ENCODE results near the gene PNPLA6.

The PNPLA6 gene

DNA sequence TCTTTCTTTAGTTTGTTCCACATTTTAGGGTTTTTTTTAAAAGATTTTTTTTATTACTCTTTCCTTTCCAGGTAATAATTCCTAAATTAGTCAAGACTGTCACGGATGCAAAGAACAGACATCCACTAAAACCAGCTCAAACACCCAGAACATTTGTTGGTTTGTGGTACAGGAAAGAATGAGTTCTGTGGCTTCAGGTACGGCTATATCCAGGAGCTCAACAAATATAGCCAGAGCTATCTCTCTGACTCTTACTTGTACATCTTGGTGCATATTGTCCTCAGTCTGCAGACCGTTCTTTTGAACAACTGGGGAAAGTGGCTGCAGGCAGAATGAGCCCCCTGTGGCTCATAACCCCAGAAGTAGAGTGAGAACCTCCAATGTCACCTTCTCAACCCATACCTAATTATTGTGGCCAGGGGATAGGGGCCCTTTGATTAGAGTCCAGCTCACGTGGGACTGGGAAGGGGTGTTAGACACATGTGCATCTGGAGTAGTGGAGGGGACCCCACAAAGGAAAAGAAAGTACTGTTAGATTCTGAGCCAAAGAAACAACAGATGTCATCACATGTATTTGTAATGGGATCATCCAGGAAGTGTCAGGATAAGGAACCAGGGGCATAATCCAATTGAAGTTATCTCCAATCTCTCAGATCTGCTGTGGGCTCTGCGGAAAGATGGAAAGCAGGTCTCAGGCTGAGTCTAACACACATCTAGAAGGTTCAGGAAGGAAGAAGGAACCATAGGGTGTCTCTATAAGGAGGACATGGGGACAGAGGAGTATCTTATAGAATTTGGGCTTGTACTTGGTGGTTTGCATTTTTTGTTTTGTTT lies 21.5 kb upstream of the PNPLA6 start:
- in situ Hi-C loops (cut with MboI; ENCODE audit: low pct_unique_long_range_greater_than_20kb, low sequenced_read_pairs): no loop called here
- no peak for DNase-seq

DNA sequence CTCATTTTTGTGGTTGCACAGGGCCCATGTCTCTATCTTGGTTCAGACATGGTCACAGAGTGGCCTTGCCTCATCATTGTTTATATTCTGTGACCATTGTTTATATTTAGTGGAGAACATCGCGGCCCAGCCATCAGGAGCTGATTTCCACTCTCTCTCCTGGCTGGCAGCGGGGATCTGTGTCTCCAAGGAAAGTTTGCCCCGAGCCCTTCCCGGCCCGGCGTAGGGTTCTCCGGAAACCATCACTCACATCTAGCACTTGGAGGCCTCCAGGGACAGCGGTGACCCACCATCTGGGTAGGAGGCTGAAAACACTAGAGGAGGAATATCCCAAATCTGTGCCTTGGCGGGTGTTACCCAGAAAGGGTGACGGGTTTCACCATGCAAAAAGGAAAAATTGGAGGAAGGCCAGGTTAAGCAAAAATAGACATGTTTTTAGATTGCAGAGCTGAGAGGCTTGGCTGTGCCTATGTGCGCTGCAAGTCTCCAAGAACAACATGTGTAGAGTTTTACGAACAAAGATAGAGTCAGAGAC lies 20.3 kb upstream of the PNPLA6 start:
- in situ Hi-C loops (cut with MboI; ENCODE audit: low pct_unique_long_range_greater_than_20kb, low sequenced_read_pairs): no loop called here
- no peak for DNase-seq

DNA sequence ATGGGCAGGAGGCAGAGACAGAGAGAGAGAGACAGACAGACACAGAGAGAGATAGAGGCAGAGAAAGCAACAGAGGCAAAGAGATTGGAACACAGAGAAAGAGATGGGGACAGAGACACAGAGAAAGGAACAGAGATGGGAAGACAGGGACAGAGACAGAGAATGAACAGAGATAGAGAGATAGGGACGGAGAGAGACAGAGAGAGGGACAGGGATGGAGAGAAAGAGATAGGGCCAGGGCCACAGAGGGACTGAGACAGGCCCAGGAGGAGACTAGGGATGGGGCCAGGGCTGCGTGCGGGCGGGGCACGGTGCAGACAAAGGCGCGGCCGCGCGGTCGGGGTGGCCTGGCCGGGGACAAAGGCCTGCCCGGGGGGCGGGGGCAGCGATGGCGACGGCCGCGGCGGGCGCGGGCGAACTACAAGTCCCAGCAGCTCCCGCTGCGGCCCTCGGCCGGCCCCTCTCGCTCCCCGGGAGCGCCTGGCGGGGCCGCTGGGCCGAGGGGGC lies 19.8 kb upstream of the PNPLA6 start, which contains the start of gene ZNF358:
ZNF358 (plus strand) TSS at position 459 of the 507 bp plus-strand sequence. CDS start 3,140 bp downstream, outside the sequence.
- in situ Hi-C loops (cut with MboI; ENCODE audit: low pct_unique_long_range_greater_than_20kb, low sequenced_read_pairs): no loop called here
- no peak for DNase-seq

DNA sequence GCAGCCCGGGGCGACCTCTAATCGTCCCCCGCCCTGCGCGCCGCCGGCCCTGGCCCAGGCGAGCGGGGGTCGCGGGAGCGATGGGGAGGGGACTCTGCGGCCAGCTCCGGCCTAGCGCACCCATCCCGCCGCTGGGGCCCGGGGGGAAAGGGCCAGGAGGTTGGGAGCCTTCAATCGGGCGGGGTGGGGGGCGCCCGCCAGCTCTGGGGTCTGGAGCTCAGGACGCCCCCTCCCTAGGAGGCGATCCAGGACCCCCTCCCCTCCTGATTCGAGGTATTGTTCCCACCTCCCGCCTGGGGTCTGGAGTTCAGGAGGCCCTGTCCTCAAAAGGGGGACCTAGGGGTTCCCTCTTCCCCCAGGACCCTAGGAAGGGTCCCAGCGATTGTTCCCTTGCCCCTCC lies 19.2 kb upstream of the PNPLA6 start:
- DNase-seq: no peak
- in situ Hi-C loops (cut with MboI; ENCODE audit: low pct_unique_long_range_greater_than_20kb, low sequenced_read_pairs): no loop called here

DNA sequence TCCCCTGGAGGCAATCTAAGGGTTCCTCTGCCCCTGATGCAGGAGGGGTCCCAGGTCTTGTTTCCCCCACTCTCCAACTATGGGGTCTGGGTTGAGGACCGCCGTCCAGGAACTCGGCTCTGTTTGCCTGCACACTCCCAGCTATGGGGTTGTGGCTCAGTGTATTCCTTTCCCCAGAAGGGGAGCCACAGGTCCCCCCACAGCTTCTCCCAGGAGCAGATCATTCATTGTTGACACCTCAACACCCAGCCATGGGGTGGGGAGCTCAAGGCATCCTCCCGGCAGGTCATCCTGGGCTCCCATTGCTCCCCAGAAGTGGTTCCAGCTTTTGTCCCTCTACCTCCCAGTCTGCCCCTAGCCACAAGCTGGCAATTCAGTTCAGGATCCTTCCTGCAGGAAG lies 18.6 kb upstream of the PNPLA6 start:
- no peak for DNase-seq
- in situ Hi-C loops (cut with MboI; ENCODE audit: low pct_unique_long_range_greater_than_20kb, low sequenced_read_pairs): no loop called here

DNA sequence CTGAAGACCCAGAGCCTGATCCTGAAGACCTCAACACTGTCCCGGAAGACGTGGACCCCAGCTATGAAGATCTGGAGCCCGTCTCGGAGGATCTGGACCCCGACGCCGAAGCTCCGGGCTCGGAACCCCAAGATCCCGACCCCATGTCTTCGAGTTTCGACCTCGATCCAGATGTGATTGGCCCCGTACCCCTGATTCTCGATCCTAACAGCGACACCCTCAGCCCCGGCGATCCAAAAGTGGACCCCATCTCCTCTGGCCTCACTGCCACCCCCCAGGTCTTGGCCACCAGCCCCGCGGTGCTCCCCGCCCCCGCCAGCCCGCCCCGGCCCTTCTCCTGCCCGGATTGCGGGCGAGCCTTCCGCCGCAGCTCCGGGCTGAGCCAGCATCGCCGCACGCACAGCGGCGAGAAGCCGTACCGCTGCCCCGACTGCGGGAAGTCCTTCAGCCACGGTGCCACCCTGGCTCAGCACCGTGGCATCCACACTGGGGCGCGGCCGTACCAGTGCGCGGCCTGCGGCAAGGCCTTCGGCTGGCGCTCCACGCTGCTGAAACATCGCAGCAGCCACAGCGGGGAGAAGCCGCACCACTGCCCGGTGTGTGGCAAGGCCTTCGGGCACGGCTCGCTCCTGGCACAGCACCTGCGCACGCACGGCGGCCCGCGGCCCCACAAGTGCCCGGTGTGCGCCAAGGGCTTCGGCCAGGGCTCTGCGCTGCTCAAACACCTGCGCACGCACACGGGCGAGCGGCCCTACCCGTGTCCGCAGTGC lies 16.0 kb upstream of the PNPLA6 start:
- in situ Hi-C loops (cut with MboI; ENCODE audit: low pct_unique_long_range_greater_than_20kb, low sequenced_read_pairs): no loop called here
- DNase-seq: no peak

DNA sequence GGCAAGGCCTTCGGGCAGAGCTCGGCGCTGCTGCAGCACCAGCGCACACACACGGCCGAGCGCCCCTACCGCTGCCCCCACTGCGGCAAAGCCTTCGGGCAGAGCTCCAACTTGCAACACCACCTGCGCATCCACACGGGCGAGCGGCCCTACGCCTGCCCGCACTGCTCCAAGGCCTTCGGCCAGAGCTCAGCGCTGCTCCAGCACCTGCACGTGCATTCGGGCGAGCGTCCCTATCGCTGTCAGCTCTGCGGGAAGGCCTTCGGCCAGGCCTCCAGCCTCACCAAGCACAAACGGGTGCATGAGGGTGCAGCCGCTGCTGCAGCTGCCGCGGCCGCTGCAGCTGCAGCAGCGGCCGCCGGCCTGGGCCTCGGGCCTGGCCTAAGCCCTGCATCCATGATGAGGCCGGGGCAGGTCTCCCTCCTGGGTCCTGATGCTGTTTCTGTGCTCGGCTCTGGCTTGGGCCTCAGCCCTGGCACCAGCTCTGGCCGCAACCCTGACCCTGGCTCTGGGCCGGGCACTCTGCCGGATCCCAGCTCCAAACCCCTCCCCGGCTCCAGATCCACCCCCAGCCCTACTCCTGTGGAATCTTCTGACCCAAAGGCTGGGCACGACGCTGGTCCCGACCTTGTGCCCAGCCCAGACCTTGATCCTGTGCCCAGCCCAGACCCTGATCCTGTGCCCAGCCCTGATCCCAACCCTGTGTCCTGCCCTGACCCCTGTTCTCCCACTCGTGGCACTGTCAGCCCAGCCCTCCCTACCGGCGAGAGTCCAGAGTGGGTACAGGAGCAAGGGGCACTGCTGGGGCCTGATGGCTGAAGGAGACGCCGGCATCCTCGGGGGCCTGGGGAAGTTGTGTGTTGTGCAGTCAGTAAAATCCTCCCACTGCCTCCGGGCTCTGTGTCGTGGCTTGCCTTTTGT lies 15.1 kb upstream of the PNPLA6 start:
- in situ Hi-C loops (cut with MboI; ENCODE audit: low pct_unique_long_range_greater_than_20kb, low sequenced_read_pairs): no loop called here
- DNase-seq: no peak

DNA sequence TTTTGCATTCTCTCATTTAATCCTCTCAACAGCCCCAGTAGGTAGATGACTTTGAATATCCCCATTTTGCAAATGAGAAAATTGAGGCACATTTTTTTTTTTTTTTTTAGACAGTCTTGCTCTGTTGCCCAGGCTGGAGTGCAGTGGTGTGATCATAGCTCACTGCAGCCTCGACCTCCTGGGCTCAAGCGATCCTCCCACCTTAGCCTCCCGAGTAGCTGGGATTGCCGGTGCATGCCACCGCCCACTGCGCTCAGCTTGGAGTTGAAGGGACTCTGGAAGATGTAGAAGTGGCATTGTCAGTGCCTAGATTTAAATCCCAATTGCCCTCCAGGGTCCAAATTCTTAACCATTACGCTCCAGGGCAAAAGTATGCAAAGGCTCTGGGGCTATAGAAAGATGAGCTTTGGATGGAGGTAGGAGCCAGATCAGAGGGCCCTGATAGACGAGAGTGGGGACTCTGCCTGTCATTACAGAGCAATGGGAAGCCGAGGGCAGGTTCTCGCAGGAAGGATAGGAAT lies 13.9 kb upstream of the PNPLA6 start:
- in situ Hi-C loops (cut with MboI; ENCODE audit: low pct_unique_long_range_greater_than_20kb, low sequenced_read_pairs): no loop called here
- DNase-seq: no peak

DNA sequence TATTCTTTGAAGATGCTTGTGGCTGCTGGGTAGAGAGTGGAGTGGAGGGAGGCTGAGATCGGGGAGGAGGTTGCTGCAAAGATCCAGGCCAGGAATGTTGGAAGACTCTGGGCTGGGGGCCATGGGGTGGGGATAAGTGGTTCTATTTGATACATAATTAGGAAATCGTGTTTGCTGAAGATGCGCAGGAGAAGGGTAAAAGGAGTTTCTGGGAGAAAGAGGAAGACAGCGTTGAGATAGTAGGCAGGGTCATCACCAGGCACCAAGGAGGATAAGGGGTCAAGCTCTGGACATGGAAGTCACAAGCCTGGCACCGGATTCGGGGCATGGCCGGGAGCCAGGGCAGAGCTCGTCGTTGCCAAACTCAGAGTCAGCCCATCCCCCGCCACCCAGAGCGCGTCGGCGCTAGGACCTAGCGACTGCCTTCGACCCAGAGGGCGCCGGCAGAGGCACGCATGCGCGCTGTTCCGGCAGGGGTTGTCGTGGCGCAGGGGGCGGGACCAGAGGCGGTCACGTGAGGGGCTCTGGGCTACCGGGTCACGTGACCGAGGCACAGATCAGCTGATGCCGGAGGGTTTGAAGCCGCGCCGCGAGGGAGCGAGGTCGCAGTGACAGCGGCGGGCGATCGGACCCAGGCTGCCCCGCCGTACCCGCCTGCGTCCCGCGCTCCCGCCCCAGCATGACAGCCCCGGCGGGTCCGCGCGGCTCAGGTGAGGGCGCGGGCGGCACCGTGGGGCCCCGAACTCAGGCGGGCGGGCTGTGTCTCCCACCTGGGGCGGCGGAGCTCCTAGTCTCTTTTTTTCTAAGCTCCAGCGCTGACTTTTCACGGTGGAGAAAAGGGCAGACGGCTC lies 13.2 kb upstream of the PNPLA6 start, which contains the start of gene MCOLN1:
MCOLN1 (plus strand) TSS at position 553 of the 851 bp plus-strand sequence; CDS start at position 680, 127 bp downstream.
- in situ Hi-C loops (cut with MboI; ENCODE audit: low pct_unique_long_range_greater_than_20kb, low sequenced_read_pairs): no loop called here
- peak; percentile 97 for DNase-seq

DNA sequence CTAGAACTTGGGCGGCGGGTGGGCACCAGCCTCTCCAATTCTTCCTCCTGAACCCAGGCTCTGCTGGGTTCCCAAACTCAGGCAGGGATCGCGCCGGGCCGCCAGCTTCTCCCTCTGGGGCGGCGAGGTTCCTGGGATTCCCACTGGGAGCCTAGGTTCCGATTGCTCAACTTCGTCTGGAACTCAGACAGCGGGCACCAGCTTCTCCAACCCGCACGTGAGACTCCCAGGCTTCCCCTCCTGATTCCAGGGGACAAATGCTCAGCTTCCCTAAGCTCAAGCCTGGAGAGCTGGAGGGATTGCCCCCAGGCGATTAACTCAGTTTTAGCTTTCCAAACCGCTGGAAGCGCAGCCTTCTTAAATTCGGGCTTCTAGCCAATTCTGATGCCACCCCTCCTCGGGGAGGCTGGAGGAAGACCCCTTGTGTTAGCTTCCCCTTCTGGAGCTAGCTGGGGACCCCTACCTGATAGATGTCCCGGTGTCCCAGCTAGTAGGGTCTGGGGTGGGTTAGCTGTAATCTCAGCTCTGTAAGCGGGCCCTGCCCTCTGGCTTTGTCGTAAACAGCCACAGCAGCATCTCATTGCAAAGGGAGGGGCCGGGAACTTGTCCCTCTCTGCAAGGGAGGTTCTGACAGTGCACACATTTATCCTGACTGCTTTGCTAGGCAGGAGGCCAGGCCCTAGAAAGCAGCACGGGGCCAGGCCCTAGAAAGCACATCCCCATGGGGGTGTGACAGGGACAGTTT lies 12.4 kb upstream of the PNPLA6 start:
- no peak for DNase-seq
- in situ Hi-C loops (cut with MboI; ENCODE audit: low pct_unique_long_range_greater_than_20kb, low sequenced_read_pairs): no loop called here

DNA sequence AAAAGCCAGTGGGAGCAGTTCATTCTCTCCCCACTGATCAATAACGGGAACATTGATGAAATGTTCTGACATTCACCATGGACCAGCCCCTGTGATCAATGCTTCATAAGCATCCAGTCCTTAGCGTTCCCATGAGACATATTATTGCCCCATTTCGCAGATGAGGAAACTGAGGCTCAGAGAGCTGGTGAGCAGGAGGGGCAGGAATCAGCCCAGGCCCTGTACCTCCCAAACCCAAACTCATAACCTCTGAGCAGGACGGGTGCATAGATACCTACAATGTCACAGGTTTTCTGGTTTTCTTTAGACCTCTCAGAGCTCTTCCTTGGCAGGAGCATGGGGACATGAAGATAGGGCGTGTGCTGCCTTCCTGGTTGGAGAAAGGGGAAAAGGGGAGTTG lies 11.0 kb upstream of the PNPLA6 start:
- DNase-seq: no peak
- in situ Hi-C loops (cut with MboI; ENCODE audit: low pct_unique_long_range_greater_than_20kb, low sequenced_read_pairs): no loop called here

DNA sequence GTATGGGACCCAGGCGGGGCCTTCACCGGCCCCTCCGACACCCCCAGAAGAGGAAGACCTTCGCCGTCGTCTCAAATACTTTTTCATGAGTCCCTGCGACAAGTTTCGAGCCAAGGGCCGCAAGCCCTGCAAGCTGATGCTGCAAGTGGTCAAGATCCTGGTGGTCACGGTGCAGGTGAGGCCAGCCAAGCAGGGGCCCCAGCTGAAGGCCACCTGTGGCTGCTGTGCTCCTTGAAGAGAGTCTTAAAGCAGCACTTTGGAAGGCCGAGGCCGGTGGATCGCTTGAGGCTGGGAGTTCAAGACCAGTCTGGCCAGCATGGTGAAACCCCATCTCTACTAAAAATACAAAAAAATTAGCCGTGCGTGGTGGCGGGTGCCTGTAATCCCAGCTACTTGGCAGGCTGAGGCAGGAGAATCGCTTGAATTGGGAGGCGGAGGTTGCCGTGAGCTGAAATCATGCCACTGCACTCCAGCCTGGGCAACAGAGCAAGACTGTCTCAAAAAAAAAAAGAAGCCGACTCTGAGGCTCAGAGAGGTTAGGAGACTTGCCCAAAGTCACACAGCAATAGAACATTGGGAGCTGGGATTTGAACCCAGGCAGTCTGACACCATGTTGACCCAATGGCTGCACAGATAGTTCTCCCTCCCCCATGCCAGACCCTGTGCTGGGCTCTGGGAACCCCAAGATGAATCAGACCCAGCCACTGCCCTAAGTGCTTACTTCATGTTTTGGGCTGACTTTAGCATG lies 10.4 kb upstream of the PNPLA6 start:
- no peak for DNase-seq
- in situ Hi-C loops (cut with MboI; ENCODE audit: low pct_unique_long_range_greater_than_20kb, low sequenced_read_pairs): no loop called here

DNA sequence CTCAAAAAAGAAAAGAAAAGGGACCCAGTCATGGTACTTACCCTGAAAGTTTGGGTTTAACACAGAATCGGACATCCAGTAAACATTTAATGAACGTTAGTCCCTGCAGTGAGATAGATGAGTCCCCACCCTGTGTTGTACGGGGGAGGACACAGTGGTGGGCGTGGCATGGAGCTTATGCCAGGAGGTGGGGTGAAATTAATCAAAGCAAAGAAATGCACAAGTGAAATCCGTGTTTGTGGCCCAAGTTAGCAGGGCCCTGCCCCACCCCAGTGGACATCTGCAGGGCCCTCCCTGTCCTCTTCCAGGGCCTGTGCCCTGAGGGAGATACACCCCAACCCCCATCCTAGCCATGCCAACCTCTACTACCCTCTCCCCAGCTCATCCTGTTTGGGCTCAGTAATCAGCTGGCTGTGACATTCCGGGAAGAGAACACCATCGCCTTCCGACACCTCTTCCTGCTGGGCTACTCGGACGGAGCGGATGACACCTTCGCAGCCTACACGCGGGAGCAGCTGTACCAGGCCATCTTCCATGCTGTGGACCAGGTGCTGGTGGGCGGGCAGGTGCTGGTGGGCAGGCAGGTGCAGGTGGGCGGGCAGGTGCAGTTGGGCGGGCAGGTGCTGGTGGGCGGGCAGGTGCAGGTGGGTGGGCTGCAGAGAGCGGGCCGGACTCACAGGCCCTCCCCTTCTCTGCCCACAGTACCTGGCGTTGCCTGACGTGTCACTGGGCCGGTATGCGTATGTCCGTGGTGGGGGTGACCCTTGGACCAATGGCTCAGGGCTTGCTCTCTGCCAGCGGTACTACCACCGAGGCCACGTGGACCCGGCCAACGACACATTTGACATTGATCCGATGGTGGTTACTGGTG lies 9.2 kb upstream of the PNPLA6 start:
- in situ Hi-C loops (cut with MboI; ENCODE audit: low pct_unique_long_range_greater_than_20kb, low sequenced_read_pairs): no loop called here

DNA sequence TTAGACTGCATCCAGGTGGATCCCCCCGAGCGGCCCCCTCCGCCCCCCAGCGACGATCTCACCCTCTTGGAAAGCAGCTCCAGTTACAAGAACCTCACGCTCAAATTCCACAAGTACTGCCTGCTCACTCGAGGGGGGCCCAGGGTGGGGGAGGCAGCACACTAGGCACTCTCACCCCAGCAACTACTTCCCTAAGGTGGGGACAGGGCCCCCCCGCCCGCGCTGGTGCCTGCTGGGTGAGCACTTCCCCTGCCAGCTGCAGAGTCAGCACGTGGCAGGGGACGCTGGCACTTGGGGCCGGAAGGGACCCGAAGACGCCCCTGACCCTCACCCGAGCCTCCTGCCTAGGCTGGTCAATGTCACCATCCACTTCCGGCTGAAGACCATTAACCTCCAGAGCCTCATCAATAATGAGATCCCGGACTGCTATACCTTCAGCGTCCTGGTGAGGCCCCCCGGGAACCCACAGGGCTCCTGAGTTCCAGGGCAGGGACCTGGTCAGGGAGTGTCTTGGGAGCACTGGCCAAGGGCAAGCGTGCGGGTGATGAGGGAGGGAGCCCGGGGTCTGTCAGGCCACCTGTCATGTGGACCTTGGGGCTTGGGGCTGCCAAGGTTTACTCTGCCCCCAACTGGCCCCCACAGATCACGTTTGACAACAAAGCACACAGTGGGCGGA lies 7.9 kb upstream of the PNPLA6 start:
- no peak for DNase-seq
- in situ Hi-C loops (cut with MboI; ENCODE audit: low pct_unique_long_range_greater_than_20kb, low sequenced_read_pairs): no loop called here

More for the DNA sequence above, 9.2 kb upstream of the PNPLA6 start:
- DNase-seq: no peak

DNA sequence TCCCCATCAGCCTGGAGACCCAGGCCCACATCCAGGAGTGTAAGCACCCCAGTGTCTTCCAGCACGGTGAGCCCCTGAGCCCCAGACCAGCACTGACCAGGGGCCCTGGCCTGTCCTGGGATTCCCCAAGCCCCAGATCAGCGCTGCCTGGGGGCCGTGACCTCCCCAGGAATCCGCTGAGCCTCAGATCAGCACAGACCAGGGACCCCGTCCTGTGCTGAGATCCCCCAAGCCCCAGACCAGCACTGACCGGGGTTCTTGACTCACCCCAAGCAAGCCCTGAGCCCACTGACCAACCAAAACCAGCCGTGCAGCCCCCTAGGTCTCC lies 7.4 kb upstream of the PNPLA6 start:
- in situ Hi-C loops (cut with MboI; ENCODE audit: low pct_unique_long_range_greater_than_20kb, low sequenced_read_pairs): no loop called here
- no peak for DNase-seq

Measured in KBM-7 (cell line).